HG02610 (cell line): ENCODE measurements around the gene PRRG3.

ENCODE experiments used
- ATAC-seq: cut with Tn5 transposase; IDR thresholded peaks from one replicate; pipeline ENCODE4 v1.9.1; 2021; ENCODE audit warnings: mild to moderate bottlenecking, moderate library complexity; ENCODE audit not compliant: unreplicated experiment

PRRG3 gene

DNA sequence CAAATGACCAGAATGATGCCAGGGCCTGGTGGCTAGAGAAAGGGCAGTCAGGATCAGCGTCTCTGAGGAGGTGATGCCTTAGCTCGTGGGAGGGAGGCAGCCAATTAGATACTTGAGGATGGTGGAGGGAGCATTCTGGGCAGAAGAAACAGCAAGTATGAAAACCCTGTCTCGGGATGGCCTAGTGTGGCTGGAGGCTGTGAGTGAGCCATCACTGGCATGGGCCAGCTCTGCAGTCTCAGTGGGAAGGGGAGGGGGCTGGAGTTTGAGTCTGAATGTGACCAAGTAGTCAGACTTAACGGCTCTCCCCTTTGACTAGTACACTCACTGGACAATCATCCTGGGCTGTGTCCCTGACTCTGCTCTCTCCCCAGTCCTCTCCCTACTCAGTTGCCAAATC, 46.3 kb downstream of the PRRG3 start:
- ATAC-seq = no peak

DNA sequence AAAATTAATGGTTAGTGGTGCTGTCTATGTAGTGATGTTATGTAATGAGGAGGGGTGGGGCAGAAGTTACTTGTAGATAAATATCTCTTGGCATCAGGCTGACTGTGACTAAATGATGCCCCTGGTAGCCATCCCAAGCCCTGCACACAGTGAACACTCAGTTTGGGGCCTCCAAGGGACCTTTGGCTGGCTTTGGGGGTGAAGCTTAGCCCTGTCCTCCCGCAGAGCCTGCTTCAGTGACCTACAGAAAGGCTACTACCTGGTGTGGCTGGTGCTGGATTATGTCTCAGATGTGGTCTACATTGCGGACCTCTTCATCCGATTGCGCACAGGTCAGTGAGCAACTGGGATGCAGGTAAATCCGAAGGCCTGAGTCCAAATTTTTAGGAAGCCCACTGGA, 47.1 kb downstream of the PRRG3 start:
- ATAC-seq = no peak

DNA sequence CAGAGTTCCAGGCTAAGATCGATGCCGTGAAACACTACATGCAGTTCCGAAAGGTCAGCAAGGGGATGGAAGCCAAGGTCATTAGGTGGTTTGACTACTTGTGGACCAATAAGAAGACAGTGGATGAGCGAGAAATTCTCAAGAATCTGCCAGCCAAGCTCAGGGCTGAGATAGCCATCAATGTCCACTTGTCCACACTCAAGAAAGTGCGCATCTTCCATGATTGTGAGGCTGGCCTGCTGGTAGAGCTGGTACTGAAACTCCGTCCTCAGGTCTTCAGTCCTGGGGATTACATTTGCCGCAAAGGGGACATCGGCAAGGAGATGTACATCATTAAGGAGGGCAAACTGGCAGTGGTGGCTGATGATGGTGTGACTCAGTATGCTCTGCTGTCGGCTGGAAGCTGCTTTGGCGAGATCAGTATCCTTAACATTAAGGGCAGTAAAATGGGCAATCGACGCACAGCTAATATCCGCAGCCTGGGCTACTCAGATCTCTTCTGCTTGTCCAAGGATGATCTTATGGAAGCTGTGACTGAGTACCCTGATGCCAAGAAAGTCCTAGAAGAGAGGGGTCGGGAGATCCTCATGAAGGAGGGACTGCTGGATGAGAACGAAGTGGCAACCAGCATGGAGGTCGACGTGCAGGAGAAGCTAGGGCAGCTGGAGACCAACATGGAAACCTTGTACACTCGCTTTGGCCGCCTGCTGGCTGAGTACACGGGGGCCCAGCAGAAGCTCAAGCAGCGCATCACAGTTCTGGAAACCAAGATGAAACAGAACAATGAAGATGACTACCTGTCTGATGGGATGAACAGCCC, 48.6 kb downstream of the PRRG3 start:
- no peak for ATAC-seq

DNA sequence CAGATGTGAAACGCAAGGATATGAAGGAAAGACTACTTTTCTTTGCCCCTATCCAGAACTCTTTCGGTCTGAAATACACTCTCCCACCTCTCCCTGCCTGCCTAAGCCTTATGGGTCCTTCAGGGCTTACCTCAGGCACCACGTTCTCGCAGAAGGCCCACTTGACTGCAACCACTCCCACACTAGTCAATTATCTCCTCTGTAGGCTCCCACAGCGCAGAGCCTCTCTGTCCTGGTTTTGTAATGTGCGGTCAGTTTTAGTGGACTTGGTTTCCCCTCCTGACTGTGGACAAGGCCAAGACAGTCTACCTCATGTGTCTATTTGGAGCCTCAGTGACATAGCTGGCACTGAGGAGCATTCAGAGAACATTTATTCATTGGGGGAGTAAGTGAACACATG, 50.4 kb downstream of the PRRG3 start:
- ATAC-seq = no peak

DNA sequence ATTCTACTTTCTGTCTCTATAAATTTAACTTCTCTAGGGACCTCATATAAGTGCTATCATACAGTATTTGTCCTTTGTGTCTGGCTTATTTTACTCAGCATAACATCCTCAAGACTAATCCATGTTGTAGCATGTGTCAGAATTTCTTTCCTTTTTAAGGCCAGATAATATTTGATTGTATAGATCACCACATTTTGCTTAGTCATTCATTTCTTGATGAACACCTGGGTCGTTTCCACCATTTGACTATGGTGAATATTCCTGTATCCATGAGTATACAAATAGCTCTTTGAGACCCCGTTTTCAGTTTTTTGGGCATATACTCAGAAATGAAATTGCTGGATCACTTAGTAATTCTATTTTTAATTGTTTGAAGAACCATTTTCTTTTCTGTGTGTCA, 51.2 kb downstream of the PRRG3 start:
- ATAC-seq = no peak

DNA sequence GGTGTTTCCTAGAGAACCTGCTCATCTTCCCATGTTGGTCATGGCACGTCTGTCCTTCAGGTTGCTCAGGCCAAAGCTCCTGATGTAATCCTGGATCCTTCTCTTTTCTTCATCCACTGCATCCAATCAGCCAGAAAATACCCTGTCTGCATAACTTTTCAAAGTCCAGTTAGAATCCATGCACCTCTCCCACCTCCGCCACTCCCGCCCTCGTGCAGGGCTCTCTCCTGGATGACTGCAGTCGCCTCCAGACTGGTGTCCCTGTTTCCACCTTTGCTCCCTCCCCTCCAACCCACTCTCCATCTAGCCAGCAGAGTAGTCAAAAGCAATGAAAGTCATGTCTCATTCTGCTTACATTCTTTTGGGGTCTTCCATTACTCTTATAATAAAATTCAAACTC, 55.3 kb downstream of the PRRG3 start:
- ATAC-seq = no peak

DNA sequence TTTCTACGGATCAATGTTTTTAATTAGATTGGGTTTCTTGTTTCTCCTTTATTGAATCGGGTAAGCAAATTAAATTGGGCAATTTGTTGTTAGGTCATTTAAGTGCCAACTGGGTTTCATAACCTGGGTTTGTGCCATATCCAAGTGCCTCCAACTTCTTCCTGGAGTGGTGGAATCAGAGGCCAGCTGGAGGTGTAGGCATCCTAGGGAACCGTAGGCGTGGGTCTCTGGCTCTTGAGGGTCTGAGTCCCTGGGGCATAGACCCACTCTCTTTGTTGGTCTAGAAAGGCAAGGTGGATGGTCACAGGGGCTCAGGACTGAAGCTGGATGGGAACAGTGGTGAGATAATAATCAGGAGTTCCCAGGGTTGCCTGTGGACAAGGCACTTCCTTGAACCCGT, 57.6 kb downstream of the PRRG3 start:
- no peak for ATAC-seq

DNA sequence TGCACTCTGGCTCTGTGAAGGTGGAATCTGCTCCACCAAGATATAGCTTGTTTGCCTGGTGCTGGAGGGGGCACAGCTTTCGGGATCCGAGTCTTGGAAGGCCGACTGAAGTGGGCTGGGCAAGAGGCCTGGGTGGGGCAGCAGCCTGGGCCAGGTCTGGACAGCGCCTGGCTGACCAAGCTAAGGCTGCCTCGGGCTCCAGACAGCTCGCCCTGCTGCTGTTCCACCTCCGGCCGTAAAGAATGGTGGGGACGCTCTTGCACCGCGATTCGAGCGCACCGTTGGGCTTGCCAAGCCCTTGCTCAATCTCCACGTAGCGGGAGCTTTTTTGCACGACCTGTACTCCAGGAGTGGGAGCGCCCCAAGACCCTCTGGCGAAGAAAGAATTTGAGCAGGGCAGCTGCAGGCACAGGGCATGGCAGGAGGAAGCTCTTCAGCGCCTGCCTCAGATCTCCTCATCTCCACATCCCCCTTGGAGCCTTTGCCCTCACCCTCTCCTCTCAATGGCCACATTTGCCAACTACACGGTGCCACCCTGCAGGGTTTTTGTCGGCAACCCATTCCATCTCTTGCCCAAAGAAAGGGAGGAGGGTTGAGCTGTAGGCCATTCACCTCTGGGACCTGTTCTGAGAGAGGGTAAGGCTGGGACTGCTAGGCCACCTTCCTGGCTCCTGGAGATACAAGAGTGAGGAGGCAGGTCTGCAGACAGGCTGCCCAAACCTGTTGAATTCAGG, 58.2 kb downstream of the PRRG3 start:
- ATAC-seq = peak; percentile 79

DNA sequence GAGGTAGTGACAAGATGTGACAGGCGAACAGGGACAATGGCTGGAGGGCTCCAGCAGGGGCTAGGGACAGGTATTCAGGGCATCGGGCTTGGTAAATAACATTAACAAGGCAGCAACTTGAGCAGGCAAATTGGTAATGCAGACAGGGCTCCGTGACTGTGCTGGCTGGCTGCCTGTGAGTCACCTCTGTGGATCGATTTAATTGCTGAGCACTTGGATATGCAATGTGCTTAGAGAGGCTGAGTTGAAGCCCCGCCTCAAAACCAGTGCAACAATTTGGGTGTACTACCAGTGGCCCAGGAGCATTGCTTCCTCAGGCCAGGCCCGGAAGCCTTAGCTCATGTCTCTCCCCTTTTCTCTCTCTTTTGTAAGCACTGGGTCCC, 58.8 kb downstream of the PRRG3 start:
- no peak for ATAC-seq

DNA sequence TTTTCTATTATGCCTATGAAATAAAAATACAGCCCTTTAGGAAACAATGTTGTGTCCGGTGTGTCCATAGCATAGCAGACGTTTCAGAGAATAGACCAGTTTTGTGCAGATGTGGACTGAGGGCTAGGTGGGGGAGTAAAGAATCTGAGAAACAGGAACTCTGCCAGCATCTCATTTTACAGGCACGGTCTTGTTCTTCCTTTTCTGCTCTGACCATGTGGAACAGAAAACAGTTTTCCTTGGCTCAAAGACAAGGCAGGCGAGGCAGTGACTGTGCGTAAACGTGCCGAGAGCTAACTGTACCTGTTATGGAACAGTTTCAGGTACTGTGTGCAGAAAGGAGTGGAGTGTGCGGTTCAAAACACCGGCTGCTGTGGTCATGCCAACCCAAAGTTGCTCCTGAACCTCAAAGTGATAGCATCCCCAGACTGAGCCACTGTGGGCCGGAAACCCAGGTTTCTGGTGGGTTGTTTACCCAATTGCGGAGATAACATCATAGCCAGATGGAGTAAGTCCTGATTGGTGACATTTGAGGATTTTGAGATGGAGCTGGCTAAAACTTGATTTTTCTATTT, 59.5 kb downstream of the PRRG3 start:
- ATAC-seq = no peak
